Stimulated activated CD8-positive, alpha-beta memory T cell treated with anti-CD3 and anti-CD28 coated beads, Interleukin-12 subunit alpha, Interleukin-12 subunit beta, amount 100 ng/mL, for 24 hours (primary cell): Measurements from ENCODE around the gene TRDN.

Experiments
- DNase-seq: peaks from one replicate; pipeline ENCODE4 v3.0.0-alpha.2; 2020; ENCODE audit errors: extremely low read depth

TRDN gene

GRCh38 chr6:123636782-123637181 is at the start of gene TRDN:
TRDN (minus strand) TSS chr6:123636950; CDS start chr6:123636775, 175 bp downstream.
- DNase-seq, result no peak

- no peak for DNase-seq
Observed at GRCh38 chr6:123681957-123682462, 45.3 kb upstream of the TRDN start.

- no peak for DNase-seq
Observed at GRCh38 chr6:123677897-123678296, 41.1 kb upstream of the TRDN start.

GRCh38 chr6:123676793-123677192 is 40.0 kb upstream of the TRDN start:
- DNase-seq, result no peak

- no peak for DNase-seq
Observed at GRCh38 chr6:123668965-123669591, 32.3 kb upstream of the TRDN start.

- no peak for DNase-seq
Observed at GRCh38 chr6:123668063-123668462, 31.3 kb upstream of the TRDN start.

- DNase-seq, result no peak
Observed at GRCh38 chr6:123663436-123663835, 26.7 kb upstream of the TRDN start.

GRCh38 chr6:123662757-123663156 is 26.0 kb upstream of the TRDN start:
- no peak for DNase-seq

GRCh38 chr6:123661105-123661891 is 24.5 kb upstream of the TRDN start:
- no peak for DNase-seq

- DNase-seq, result no peak
Observed at GRCh38 chr6:123659960-123660748, 23.4 kb upstream of the TRDN start.

- DNase-seq, result no peak
Observed at GRCh38 chr6:123658848-123659247, 22.1 kb upstream of the TRDN start.

GRCh38 chr6:123655521-123656306 is 19.0 kb upstream of the TRDN start:
- DNase-seq, result no peak

GRCh38 chr6:123648723-123649122 is 12.0 kb upstream of the TRDN start:
- DNase-seq, result no peak

GRCh38 chr6:123648020-123648580 is 11.3 kb upstream of the TRDN start:
- no peak for DNase-seq

GRCh38 chr6:123641497-123641896 is 4.7 kb upstream of the TRDN start:
- no peak for DNase-seq

GRCh38 chr6:123640567-123641187 is 3.9 kb upstream of the TRDN start:
- no peak for DNase-seq

- no peak for DNase-seq
Observed at GRCh38 chr6:123638865-123639264, 2.1 kb upstream of the TRDN start.

GRCh38 chr6:123636282-123636681 is 468 bp downstream of the TRDN start:
- no peak for DNase-seq

GRCh38 chr6:123635567-123635966 is 1.2 kb downstream of the TRDN start:
- DNase-seq, result no peak

GRCh38 chr6:123635144-123635543 is 1.6 kb downstream of the TRDN start:
- DNase-seq, result no peak

- no peak for DNase-seq
Observed at GRCh38 chr6:123632641-123633040, 4.1 kb downstream of the TRDN start.
